GM23248 (cell line): ENCODE data around the gene ARID1B. TPM values are rescaled to one million over a fixed set of nuclear protein-coding genes. Genes with fewer than 3 reads are reported as not detected.

Experiments
- DNase-seq: peaks from one replicate; pipeline ENCODE4 v3.0.0-alpha.2; 2015
- H2AFZ ChIP-seq: fragments of 200-600 bp; sonication (generic); 2 replicates; pipeline ENCODE4 v1.6.1; 2016; ENCODE audit warnings: antibody characterized with exemption
- H3F3A ChIP-seq: fragments of 200-600 bp; sonication (generic); 2 replicates; pipeline ENCODE4 v1.6.1; 2016; ENCODE audit warnings: mild to moderate bottlenecking, antibody characterized with exemption, mixed run types; ENCODE audit not compliant: insufficient read depth
- H3K27ac ChIP-seq: fragments of 200-600 bp; sonication (generic); 2 replicates; pipeline ENCODE4 v1.5.1; 2016; ENCODE audit warnings: mild to moderate bottlenecking
- H3K27me3 ChIP-seq: fragments of 200-600 bp; sonication (generic); replicated peaks from 2 replicates; pipeline ENCODE4 v1.6.1; 2016; ENCODE audit warnings: mild to moderate bottlenecking; ENCODE audit not compliant: insufficient read depth
- H3K36me3 ChIP-seq: fragments of 200-600 bp; sonication (generic); 2 replicates; pipeline ENCODE4 v1.6.1; 2016; ENCODE audit warnings: low read depth, mild to moderate bottlenecking
- H3K4me1 ChIP-seq: fragments of 200-600 bp; sonication (generic); 2 replicates; pipeline ENCODE4 v1.6.1; 2016; ENCODE audit warnings: mild to moderate bottlenecking; ENCODE audit not compliant: insufficient read depth
- H3K4me2 ChIP-seq: fragments of 200-600 bp; sonication (generic); one replicate; pipeline ENCODE4 v1.6.1; 2016; ENCODE audit warnings: mild to moderate bottlenecking; ENCODE audit not compliant: unreplicated experiment
- H3K4me3 ChIP-seq: fragments of 200-600 bp; sonication (generic); 2 replicates; pipeline ENCODE4 v1.5.1; 2016; ENCODE audit warnings: mild to moderate bottlenecking
- H3K79me2 ChIP-seq: fragments of 200-600 bp; sonication (generic); 2 replicates; pipeline ENCODE4 v1.6.1; 2016; ENCODE audit warnings: mild to moderate bottlenecking; ENCODE audit not compliant: insufficient read depth
- H3K9ac ChIP-seq: fragments of 200-600 bp; sonication (generic); 2 replicates; pipeline ENCODE4 v1.6.1; 2016; ENCODE audit warnings: mild to moderate bottlenecking
- H3K9me2 ChIP-seq: fragments of 200-600 bp; sonication (generic); 2 replicates; pipeline ENCODE4 v1.6.1; 2016; ENCODE audit warnings: mixed run types, mild to moderate bottlenecking, moderate library complexity; ENCODE audit not compliant: insufficient read depth
- H3K9me3 ChIP-seq: fragments of 200-600 bp; sonication (generic); one replicate; pipeline ENCODE4 v1.6.1; 2017; ENCODE audit warnings: low read depth
- H4K20me1 ChIP-seq: fragments of 200-600 bp; sonication (generic); 2 replicates; pipeline ENCODE4 v1.6.0; 2016; ENCODE audit not compliant: insufficient read depth
- EZH2 ChIP-seq: fragments of 200-600 bp; sonication (generic); IDR thresholded peaks from 2 replicates; pipeline ENCODE4 v1.6.1; 2018; ENCODE audit warnings: antibody characterized with exemption, mild to moderate bottlenecking; ENCODE audit not compliant: insufficient read depth, poor library complexity, severe bottlenecking
- EZH2phosphoT487 ChIP-seq: fragments of 200-600 bp; sonication (generic); IDR thresholded peaks from 2 replicates; pipeline ENCODE4 v1.6.1; 2018; ENCODE audit warnings: antibody characterized with exemption, moderate library complexity, mild to moderate bottlenecking, low read depth; ENCODE audit not compliant: insufficient read depth
- WGBS, 2 experiments: methylation state at CpG; one replicate each; pipeline ENCODE4 v1.1.6; 2015 to 2017; ENCODE audit warnings: low lambda C conversion rate in 2 of 2, low coverage in 1 of 2; ENCODE audit errors: missing lambda C conversion rate in 2 of 2; 5-methylcytosine and 5-hydroxymethylcytosine counted together
- in situ Hi-C: fragments of 300-500 bp; cut with MboI; formaldehyde crosslinking; loops from 2 replicates; pipeline ENCODE4 v1.15.0; 2020
- polyA plus RNA-seq: library from polyadenylated mRNA; unstranded; fragments of >200 nt; fragmentation: Nextera tagmentation; extraction: Ambion mirVana; gene quantifications from 2 replicates; pipeline ENCODE4 v1.2.1, GENCODE V29; 2016
- total RNA-seq: library from RNA; depleted of rRNA; stranded (reverse); fragments of >200 nt; shearing (Covaris generic); gene quantifications from 2 replicates; pipeline ENCODE4 v1.2.3, GENCODE V29; 2014

ARID1B gene
- total and polyA plus RNA-seq, 2 experiments from 2014 or later: 19.3 to 21.2 TPM

DNA sequence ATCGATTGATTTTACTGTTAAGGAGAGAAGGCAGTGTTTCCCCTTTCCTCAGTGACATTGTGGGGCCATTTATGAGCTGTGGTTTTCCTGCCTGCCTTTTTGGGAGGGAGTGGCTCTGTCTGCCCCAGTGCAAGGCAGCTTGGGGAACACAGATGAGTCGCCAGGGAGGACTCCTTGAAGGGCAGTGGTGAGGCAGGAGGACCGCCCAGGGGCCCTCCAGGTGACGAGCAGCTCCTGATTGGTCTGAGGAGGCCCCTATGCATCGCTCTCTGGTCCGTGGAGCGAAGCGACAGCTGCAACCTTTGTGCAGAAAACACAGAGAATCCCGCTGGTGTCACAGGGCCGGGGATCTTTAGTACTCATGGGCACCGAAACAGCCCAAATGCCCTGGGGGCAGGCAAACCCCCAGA is 445.8 kb downstream of the ARID1B start:
- Histone ChIP-seq H3K79me2 (no peaks in the 10 kb centered on the region), H3K4me1 (peaks cover 27% of the 10 kb centered on the region), H3K9me2 (no peaks in the 10 kb centered on the region), H3K27me3 (no peaks in the 10 kb centered on the region), H2AFZ (no peak overlapping the region), H3K9me3 (no peaks in the 10 kb centered on the region), H3K4me3 (no peak overlapping the region), H3K9ac (no peak overlapping the region), H3K36me3 (no peaks in the 10 kb centered on the region), H4K20me1 (no peaks in the 10 kb centered on the region), H3K27ac (no peak overlapping the region), H3F3A (peaks cover 21% of the 10 kb centered on the region), H3K4me2 (no peak overlapping the region)
- TF ChIP-seq EZH2 (no peak), EZH2phosphoT487 (no peak)
- in situ Hi-C loops: no loop called here
- peak; percentile 44 for DNase-seq
- WGBS, 2 experiments: 87 to 95% methylated on average over 11 of the region's 11 CpGs

DNA sequence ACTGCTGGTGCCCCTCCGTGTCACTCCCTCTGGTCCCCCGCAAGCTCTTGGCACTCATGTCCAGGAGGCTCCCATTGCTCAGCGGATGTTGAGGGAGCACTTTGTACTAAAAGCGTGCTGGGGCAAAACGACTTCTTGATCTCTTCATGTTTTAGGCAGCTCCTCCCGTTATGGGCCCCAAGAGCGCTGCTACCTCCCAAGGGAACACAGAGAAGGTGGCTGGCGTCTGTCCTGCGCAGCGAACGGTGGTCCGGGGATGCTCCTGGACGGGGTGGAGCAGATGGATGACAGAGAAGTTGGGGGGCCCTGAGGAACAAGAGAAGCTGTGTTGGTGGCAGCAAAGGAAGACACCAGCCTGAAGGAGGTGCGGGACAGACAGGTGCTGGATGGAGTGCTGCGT is 446.3 kb downstream of the ARID1B start:
- Histone ChIP-seq H3K9me3 (no peaks in the 10 kb centered on the region), H3K27ac (no peak overlapping the region), H3K4me2 (no peak overlapping the region), H3F3A (peaks cover 21% of the 10 kb centered on the region), H3K27me3 (no peaks in the 10 kb centered on the region), H3K4me3 (no peak overlapping the region), H3K36me3 (no peaks in the 10 kb centered on the region), H4K20me1 (no peaks in the 10 kb centered on the region), H3K4me1 (peaks cover 27% of the 10 kb centered on the region), H2AFZ (no peak overlapping the region), H3K79me2 (no peaks in the 10 kb centered on the region), H3K9me2 (no peaks in the 10 kb centered on the region), H3K9ac (no peak overlapping the region)
- 97 to 98% methylated on average over 15 of the region's 15 CpGs for WGBS, 2 experiments
- TF ChIP-seq EZH2phosphoT487: no peak
- in situ Hi-C loops: no loop called here
- no peak for DNase-seq

DNA sequence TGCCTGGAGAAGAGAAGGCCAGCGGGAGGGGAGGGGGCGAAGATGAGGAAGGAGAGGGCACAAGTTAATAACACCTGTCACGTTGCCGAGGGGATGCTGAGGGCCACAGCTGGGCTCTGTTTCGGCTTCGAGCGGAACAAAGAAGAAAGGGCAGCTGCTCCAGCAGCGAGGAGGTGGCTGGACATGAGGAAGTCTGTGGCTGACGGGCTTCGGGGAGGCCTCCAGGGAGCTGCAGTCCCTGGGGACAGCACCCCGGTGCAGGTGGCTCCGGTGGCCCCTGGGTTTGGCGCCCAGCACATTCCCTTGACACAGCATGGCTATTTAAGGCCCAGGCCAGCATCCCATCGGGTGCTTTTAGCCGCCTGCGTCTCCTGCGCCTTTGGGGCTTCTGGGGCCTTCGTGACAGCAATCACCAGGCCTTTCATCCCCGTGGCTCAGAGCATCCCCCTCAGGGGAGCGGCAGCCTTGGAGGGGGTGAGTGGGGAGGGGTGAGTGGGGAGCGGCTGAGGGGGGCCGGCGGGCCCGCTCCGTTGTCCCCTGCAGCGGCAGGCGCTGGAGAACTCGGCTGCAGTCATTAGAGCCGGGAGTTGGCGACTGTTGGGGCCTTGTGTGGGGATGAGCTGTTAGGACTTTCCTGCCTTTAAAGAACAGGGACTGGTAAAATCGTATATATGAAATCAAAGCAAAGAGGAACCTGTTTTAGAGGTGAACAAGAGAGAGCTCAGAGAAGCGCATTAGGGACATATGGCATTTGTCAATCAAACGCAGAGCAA is 447.2 kb downstream of the ARID1B start:
- no peak for DNase-seq
- no peaks in the 10 kb centered on the region for H3K27me3 ChIP-seq
- peaks cover 25% of the 10 kb centered on the region for H3K4me1 ChIP-seq
- no peaks in the 10 kb centered on the region for H4K20me1 ChIP-seq
- H3K9me3 ChIP-seq: no peaks in the 10 kb centered on the region
- peaks cover 20% of the 10 kb centered on the region for H3F3A ChIP-seq
- TF ChIP-seq EZH2phosphoT487: no peak
- no peak for TF ChIP-seq EZH2
- H3K9me2 ChIP-seq: no peaks in the 10 kb centered on the region
- H3K79me2 ChIP-seq: no peaks in the 10 kb centered on the region
- H2AFZ ChIP-seq: no peak overlapping the region
- in situ Hi-C loops: no loop called here
- 92 to 95% methylated on average over 24 to 28 of the region's 33 CpGs for WGBS, 2 experiments
- no peak overlapping the region for H3K4me2 ChIP-seq
- H3K27ac ChIP-seq: no peak overlapping the region
- no peak overlapping the region for H3K4me3 ChIP-seq
- no peaks in the 10 kb centered on the region for H3K36me3 ChIP-seq
- H3K9ac ChIP-seq: no peak overlapping the region

DNA sequence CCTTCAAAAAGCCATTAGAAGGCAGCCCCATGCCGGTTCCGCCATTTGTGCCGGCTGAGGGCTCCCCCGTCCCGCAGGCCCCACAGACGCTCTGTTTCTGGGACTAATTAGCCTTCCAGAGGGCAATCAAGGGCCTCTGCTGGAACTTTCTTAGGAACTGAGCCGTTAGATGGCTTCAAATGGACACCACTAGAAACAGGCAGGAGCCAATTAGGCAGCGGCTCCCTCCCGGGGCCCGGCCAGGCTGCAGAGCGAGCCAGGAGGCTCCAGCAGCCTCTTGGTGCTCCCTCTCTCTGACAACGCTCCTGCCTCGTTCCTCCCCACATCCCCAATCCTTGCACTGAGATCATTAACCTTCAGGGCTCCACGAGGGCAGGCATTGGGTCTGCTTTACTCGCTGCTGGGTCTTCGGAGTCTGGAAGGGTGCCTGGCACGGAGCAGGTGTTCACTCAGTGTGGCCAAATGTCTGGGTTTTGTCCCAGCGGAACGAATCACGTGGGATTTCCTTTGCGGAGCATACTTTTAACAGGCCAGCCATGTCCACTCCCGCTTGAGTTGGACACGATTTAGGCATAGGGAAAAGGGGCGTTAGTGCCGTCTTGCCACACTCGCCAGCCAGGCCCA is 447.9 kb downstream of the ARID1B start:
- Histone ChIP-seq H3K4me2 (no peak overlapping the region), H3K9ac (no peak overlapping the region), H3K27ac (no peak overlapping the region), H4K20me1 (no peaks in the 10 kb centered on the region), H3K27me3 (no peaks in the 10 kb centered on the region), H3K79me2 (no peaks in the 10 kb centered on the region), H3F3A (peaks cover 13% of the 10 kb centered on the region; the same call in 1 of the 2 replicates), H3K4me3 (no peak overlapping the region), H2AFZ (no peak overlapping the region), H3K9me2 (no peaks in the 10 kb centered on the region), H3K9me3 (no peaks in the 10 kb centered on the region), H3K36me3 (no peaks in the 10 kb centered on the region), H3K4me1 (peaks cover 18% of the 10 kb centered on the region)
- in situ Hi-C loops: no loop called here
- no peak for DNase-seq
- TF ChIP-seq EZH2 (no peak), EZH2phosphoT487 (no peak)
- 92% methylated on average over 26 of the region's 26 CpGs for WGBS, 2 experiments
